SK-N-MC (cell line): ENCODE measurements around the gene DAB2IP.

Experiments used
- EZH2 ChIP-seq: fragments of 200-600 bp; sonication (generic); IDR thresholded peaks from one replicate; pipeline ENCODE4 v1.6.1; 2017; ENCODE audit warnings: antibody characterized with exemption
- FOXP2 ChIP-seq: optimal IDR thresholded peaks from 2 replicates; pipeline ENCODE3; 2011; ENCODE audit warnings: mild to moderate bottlenecking, moderate library complexity; ENCODE audit not compliant: insufficient read depth; ENCODE audit errors: extremely low read length, control extremely low read depth
- POLR2AphosphoS5 ChIP-seq: IDR thresholded peaks from 2 replicates; pipeline ENCODE4 v1.6.1; 2012; ENCODE audit warnings: mild to moderate bottlenecking, low read depth, low read length, borderline replicate concordance

- TF ChIP-seq EZH2 (no peak), POLR2AphosphoS5 (no peak), FOXP2 (no peak)
Observed at GRCh38 chr9:121711797-121712196, 60.4 kb downstream of the DAB2IP start.
